Lower lobe of right lung (tissue), 2 donors: ENCODE data around the gene TNFRSF6B. TPM values are rescaled to one million over a fixed set of nuclear protein-coding genes. Genes with fewer than 3 reads are reported as not detected.

Source experiments
- ATAC-seq, 2 donors: fragments of 200-7000 bp; cut with Tn5 transposase; one replicate each; pipeline ENCODE4 v1.9.1; 2020 to 2022; ENCODE audit warnings: mild to moderate bottlenecking in 2 of 2, moderate library complexity in 2 of 2
- DNase-seq: peaks from one replicate; pipeline ENCODE4 v3.0.0-alpha.2; 2020
- H3K27ac ChIP-seq: fragments of 200-600 bp; one replicate; pipeline ENCODE4 v1.8.0; 2022
- H3K27me3 ChIP-seq: fragments of 200-600 bp; one replicate; pipeline ENCODE4 v1.8.0; 2022; ENCODE audit warnings: low read depth
- H3K36me3 ChIP-seq: fragments of 200-600 bp; one replicate; pipeline ENCODE4 v1.8.0; 2022; ENCODE audit warnings: mild to moderate bottlenecking
- H3K4me1 ChIP-seq: fragments of 200-600 bp; one replicate; pipeline ENCODE4 v1.8.0; 2022
- H3K4me3 ChIP-seq: fragments of 200-600 bp; one replicate; pipeline ENCODE4 v1.8.0; 2022; ENCODE audit warnings: mild to moderate bottlenecking
- H3K9me3 ChIP-seq: fragments of 200-600 bp; one replicate; pipeline ENCODE4 v1.8.0; 2022
- CTCF ChIP-seq: fragments of 200-600 bp; IDR thresholded peaks from one replicate; pipeline ENCODE4 v1.8.0; 2022; ENCODE audit warnings: antibody characterized with exemption, mild to moderate bottlenecking
- intact Hi-C: fragments of 100-400 bp; cut with DNase I; formaldehyde crosslinking; loops from one replicate; pipeline ENCODE4 v1.11.0; 2022
- total RNA-seq: library from RNA; stranded (reverse); fragmentation: NEBNext Ultra II Directional; extraction: Animal tissue kit (Norgen Biotek cat#: 25700); gene quantifications from one replicate; pipeline ENCODE4 v1.2.1, GENCODE V29; 2021
- donor health status: DM: no; HTN: yes; CAD: no; lungs with severe emphysema.

The TNFRSF6B gene
- total RNA-seq, 1 donor from 2014 or later, result 5.3 TPM

- intact Hi-C loops, result no loop called here
These were observed 12.1 kb downstream of the TNFRSF6B start for GRCh38 chr20:63708301-63709148.

GRCh38 chr20:63709149-63709527 is 12.7 kb downstream of the TNFRSF6B start:
- DNase-seq (no peak), ATAC-seq (no peak)
- H3K36me3 ChIP-seq, result peaks cover 67% of the 10 kb centered on the region
- no peak for TF ChIP-seq CTCF
- no peak overlapping the region for H3K27ac ChIP-seq
- intact Hi-C loops, result no loop called here
- H3K4me1 ChIP-seq, result peaks cover 32% of the 10 kb centered on the region
- H3K9me3 ChIP-seq, result no peaks in the 10 kb centered on the region
- H3K27me3 ChIP-seq, result no peaks in the 10 kb centered on the region
- H3K4me3 ChIP-seq, result peak overlapping the region; percentile 96

More at GRCh38 chr20:63708301-63709148, 12.1 kb downstream of the TNFRSF6B start:
- Histone ChIP-seq H3K4me1 (peaks cover 32% of the 10 kb centered on the region), H3K4me3 (peak overlapping the region; percentile 96), H3K27ac (peak overlapping the region; percentile 95), H3K27me3 (no peaks in the 10 kb centered on the region), H3K9me3 (no peaks in the 10 kb centered on the region), H3K36me3 (peaks cover 69% of the 10 kb centered on the region)
- ATAC-seq (no peak), DNase-seq (peak; percentile 53)
- no peak for TF ChIP-seq CTCF

- H3K9me3 ChIP-seq, result peaks cover 10% of the 10 kb centered on the region
- H3K27me3 ChIP-seq, result no peaks in the 10 kb centered on the region
- TF ChIP-seq CTCF, result no peak
- intact Hi-C loops, result no loop called here
- no peak overlapping the region for H3K4me3 ChIP-seq
- H3K36me3 ChIP-seq, result peaks cover 61% of the 10 kb centered on the region
- no peak for DNase-seq
- peaks cover 27% of the 10 kb centered on the region for H3K4me1 ChIP-seq
- no peak overlapping the region for H3K27ac ChIP-seq
- no peak for ATAC-seq
These were observed 14.7 kb downstream of the TNFRSF6B start for GRCh38 chr20:63711085-63711645.

GRCh38 chr20:63712191-63712590 is 15.7 kb downstream of the TNFRSF6B start:
- no peak for TF ChIP-seq CTCF
- intact Hi-C loops, result no loop called here
- Histone ChIP-seq H3K9me3 (peaks cover 10% of the 10 kb centered on the region), H3K4me1 (peaks cover 18% of the 10 kb centered on the region), H3K27me3 (no peaks in the 10 kb centered on the region), H3K36me3 (peaks cover 65% of the 10 kb centered on the region), H3K4me3 (no peak overlapping the region), H3K27ac (no peak overlapping the region)
- DNase-seq (no peak), ATAC-seq (no peak)

GRCh38 chr20:63714858-63715257 is 18.4 kb downstream of the TNFRSF6B start:
- intact Hi-C loops, result no loop called here
- Histone ChIP-seq H3K4me3 (no peak overlapping the region), H3K27ac (no peak overlapping the region), H3K27me3 (no peaks in the 10 kb centered on the region), H3K9me3 (peaks cover 20% of the 10 kb centered on the region), H3K4me1 (peaks cover 2% of the 10 kb centered on the region), H3K36me3 (peaks cover 69% of the 10 kb centered on the region)
- no peak for TF ChIP-seq CTCF
- DNase-seq, result no peak
- ATAC-seq, result no peak
